HEK293 (cell line): ENCODE results near the gene GNAQ.

Source experiments
- BCL11A ChIP-seq: fragments of 450-650 bp; formaldehyde crosslinking; IDR thresholded peaks from 2 replicates; pipeline ENCODE4 v1.5.1; 2016; ENCODE audit warnings: low read depth, missing biosample characterization, missing genetic modification characterization
- CTCF ChIP-seq: fragments of 450-650 bp; formaldehyde crosslinking; IDR thresholded peaks from 2 replicates; pipeline ENCODE4 v1.5.1; 2016; ENCODE audit warnings: missing biosample characterization, missing genetic modification characterization
- ZBTB1 ChIP-seq: fragments of 450-650 bp; formaldehyde crosslinking; IDR thresholded peaks from 2 replicates; pipeline ENCODE4 v1.5.1; 2016; ENCODE audit warnings: missing biosample characterization, missing genetic modification characterization
- ZNF155 ChIP-seq: fragments of 450-650 bp; formaldehyde crosslinking; IDR thresholded peaks from 2 replicates; pipeline ENCODE4 v1.5.1; 2016; ENCODE audit warnings: missing biosample characterization, missing genetic modification characterization
- ZNF350 ChIP-seq: fragments of 450-650 bp; formaldehyde crosslinking; IDR thresholded peaks from 2 replicates; pipeline ENCODE4 v1.5.0; 2017; ENCODE audit warnings: missing biosample characterization, mild to moderate bottlenecking, missing genetic modification characterization

- TF ChIP-seq CTCF (no peak), ZNF155 (tag by site-specific recombination) (no peak), ZBTB1 (tag by site-specific recombination) (no peak), BCL11A (no peak), ZNF350 (tag by site-specific recombination) (no peak)
These were observed 1.9 kb downstream of the GNAQ start for GRCh38 chr9:78029551-78030295.
